D721Med (cell line): ENCODE measurements around the gene NDRG2.
A peak's percentile ranks its signal among the peaks of the same experiment; 100 is the strongest.

Source experiments
- DNase-seq: peaks from one replicate; pipeline ENCODE4 v3.0.0; 2011; ENCODE audit warnings: low spot score; ENCODE audit not compliant: insufficient read length
- FAIRE-seq: peaks from 2 replicates; lab custom pipeline; 2011; peaks lifted over from hg19 to GRCh38; lab: Jason Lieb, UNC
- TF ChIP-seq, protein P1 (sequence below): IDR thresholded peaks from 2 replicates; pipeline ENCODE4 v1.5.1; 2012; ENCODE audit warnings: mild to moderate bottlenecking, control low read depth; ENCODE audit not compliant: insufficient read depth; ENCODE audit errors: missing control alignments

NDRG2 gene

DNA sequence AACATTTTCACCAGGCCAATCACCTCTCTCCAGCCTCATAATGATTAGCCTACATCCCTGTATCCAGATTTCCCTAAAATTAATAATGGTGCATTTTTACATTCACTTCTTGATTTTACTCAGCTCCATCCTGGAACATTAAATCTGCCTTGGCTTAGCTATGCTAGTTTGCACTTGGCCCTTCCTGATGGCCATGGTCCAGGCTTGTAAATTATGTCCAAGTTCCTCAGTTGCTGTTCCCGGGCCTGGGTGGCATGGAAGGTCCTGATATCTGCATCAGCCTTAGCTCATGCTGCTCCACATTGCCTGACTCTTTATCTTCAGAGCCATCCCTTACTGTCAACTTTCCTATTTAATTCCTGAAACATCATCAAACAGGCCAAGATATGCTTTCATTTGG lies 46.2 kb downstream of the NDRG2 start:
- no peak for DNase-seq
- FAIRE-seq, result no peak
- TF ChIP-seq, protein P1, sequence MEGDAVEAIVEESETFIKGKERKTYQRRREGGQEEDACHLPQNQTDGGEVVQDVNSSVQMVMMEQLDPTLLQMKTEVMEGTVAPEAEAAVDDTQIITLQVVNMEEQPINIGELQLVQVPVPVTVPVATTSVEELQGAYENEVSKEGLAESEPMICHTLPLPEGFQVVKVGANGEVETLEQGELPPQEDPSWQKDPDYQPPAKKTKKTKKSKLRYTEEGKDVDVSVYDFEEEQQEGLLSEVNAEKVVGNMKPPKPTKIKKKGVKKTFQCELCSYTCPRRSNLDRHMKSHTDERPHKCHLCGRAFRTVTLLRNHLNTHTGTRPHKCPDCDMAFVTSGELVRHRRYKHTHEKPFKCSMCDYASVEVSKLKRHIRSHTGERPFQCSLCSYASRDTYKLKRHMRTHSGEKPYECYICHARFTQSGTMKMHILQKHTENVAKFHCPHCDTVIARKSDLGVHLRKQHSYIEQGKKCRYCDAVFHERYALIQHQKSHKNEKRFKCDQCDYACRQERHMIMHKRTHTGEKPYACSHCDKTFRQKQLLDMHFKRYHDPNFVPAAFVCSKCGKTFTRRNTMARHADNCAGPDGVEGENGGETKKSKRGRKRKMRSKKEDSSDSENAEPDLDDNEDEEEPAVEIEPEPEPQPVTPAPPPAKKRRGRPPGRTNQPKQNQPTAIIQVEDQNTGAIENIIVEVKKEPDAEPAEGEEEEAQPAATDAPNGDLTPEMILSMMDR, result no peak

DNA sequence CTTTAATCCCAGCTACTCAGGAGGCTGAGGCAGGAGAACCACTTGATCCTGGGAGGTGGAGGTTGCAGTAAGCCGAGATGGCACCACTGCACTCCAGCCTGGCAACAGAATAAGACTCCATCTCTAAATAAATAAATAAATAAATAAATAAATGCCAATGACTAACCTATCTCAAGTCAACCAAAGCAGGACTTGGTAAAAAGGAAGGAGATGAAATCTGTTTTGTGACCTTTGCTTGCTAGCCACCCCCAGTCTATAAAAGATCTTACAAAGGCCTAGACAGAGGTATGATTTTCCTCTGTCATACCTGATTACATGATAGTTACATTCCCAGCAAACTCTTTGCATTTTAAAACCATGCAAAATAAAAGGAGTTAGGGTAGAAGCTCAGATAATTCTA lies 48.6 kb downstream of the NDRG2 start:
- FAIRE-seq, result no peak
- no peak for DNase-seq
- TF ChIP-seq, protein P1, result no peak

DNA sequence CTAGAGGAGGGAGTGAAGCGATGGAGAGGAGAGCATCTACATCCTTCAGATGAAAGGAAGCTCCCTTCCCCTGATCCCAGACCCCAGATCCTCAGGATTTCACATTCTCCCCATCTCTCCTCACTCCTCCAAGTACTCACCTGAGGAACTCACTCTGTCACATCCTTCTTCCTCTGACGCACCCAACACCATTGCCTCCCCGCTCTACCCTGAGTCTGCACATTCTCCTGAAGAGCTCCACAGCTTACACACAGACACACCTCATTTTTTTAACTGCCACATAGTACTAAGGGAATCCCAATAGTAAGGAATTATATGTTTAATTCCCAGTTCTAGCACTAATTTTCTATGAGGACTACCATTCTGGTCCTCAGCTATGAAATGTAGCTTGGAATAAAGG lies 51.4 kb downstream of the NDRG2 start:
- no peak for DNase-seq
- TF ChIP-seq, protein P1, result no peak
- no peak for FAIRE-seq

DNA sequence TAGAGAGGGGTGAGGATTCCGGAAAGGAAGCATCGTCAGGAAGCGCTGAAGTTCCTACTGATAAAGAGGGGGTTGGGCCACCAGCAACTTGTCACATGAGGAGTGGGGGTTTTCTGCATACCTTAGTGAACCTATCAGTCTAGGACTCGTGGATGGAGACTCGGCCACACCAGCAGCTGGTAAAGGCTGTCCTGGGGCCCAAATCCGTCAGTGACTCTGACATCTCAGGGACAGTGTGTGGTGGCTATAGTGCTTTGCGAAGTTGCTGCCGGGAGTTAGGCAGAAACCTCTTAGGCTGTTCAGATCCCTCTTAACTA lies 53.2 kb downstream of the NDRG2 start:
- TF ChIP-seq, protein P1, result no peak

DNA sequence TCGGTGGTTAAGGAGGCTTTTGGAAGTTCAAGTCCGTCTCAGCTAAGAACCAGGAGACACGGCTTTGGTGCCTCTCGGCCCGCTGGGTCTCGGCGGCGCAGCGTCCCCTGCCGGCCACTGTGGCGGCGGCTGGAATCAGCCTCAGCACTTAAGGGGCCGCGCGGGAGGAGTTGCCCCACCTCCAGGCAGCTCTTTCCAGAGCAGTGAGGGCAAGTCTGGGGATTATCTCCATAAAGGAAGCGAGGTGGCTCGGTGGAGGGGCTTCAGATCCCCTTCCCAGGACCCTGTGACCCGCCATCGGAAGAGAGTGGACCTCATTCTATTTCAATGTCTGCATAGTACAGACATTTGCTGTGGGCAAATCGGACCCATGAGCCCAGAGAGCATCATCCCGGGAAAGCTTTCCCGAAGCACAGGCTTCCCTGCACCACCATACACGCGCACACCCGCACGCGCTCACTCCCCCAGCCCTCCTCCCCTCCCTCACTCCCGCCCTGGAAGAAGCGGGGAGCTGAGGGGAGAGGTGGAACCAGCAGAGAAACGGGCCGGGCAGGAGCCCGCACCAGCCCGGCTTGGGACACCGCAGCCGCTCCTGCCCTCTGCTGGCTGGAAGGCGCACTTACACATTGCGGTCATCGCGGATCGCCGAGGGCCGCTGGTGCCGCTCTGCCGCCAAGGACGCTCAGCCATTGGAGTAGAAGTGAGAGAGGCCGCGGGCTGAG lies 53.7 kb downstream of the NDRG2 start:
- TF ChIP-seq, protein P1, result peak; percentile 84
- DNase-seq, result peak; percentile 61
- FAIRE-seq, result no peak

More for the DNA sequence above, 53.2 kb downstream of the NDRG2 start:
- DNase-seq (no peak), FAIRE-seq (no peak)

DNA sequence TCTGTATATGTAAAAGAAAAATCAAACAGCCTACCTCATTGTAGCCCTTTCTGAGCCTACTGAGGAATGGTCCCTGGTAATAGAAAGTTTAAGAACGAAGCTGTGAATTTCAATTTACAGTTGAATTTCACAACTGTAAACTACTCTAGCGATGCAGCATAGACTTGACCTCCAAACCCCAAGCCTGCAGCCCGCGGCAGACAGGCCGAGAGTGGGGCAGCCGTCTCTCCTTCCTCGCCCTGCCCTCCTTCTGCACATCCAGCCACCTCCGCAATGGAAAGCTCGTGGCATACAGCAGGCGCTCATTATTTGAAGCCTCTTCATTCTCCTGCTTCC lies 54.2 kb downstream of the NDRG2 start:
- TF ChIP-seq, protein P1, result no peak
- FAIRE-seq, result no peak
- no peak for DNase-seq

DNA sequence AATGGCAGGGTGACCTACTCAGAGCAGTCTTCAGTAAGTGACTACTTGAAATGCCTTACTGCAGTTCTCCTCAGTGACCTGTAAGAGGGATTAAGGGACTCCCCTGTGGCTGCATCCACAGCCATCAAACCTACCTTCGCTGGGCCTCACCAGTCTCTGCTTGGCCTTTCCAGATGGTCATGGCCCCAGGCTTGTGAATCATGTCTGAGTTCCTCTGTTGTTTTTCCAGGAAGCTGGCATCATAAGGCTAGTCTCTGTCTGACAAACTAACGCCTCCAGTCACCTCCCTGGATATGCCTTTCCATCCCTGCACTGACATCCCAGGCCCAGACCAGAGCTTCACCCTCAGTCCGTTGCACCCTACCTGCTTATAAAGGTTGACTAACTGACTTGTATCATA lies 55.5 kb downstream of the NDRG2 start:
- TF ChIP-seq, protein P1, result no peak
- FAIRE-seq, result no peak
- no peak for DNase-seq
